Body of pancreas (tissue), 4 donors: Measurements from ENCODE around the gene S100Z.

Source experiments
- POLR2A ChIP-seq, 3 donors: fragments of 450-650 bp; IDR thresholded peaks; one replicate each; pipeline ENCODE4 v1.6.1; 2016; ENCODE audit warnings: antibody characterized with exemption in 3 of 3, mild to moderate bottlenecking in 2 of 3
- TF ChIP-seq, protein P1 (sequence below), 7 experiments: fragments of 450-650 bp in 4 of 7; fragments of 200-600 bp in 3 of 7; sonication (generic) in 3 of 7; IDR thresholded peaks; one replicate each; pipeline ENCODE4 v1.5.1; 2016 to 2019; ENCODE audit warnings: antibody characterized with exemption in 7 of 7

DNA sequence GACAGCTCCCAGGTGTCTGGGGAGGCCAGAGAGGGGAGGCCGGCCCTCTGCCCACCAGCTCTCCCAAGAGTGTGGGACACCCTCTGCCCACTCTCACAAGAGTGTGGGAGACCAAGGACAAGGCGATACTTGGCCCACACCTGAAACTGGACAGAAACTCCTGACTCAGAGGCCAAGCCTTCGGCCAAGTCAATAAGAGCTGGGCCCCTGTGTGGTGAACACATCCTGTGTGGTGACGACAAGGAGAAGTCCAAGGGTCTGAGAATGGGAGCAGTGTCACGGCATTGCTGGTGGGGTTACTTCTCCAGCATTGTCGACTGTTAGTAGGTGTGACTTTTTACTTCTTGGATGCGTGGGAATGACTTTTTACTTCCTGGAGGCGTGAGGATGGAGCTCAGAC, 45.5 kb upstream of the S100Z start:
- TF ChIP-seq, protein P1, sequence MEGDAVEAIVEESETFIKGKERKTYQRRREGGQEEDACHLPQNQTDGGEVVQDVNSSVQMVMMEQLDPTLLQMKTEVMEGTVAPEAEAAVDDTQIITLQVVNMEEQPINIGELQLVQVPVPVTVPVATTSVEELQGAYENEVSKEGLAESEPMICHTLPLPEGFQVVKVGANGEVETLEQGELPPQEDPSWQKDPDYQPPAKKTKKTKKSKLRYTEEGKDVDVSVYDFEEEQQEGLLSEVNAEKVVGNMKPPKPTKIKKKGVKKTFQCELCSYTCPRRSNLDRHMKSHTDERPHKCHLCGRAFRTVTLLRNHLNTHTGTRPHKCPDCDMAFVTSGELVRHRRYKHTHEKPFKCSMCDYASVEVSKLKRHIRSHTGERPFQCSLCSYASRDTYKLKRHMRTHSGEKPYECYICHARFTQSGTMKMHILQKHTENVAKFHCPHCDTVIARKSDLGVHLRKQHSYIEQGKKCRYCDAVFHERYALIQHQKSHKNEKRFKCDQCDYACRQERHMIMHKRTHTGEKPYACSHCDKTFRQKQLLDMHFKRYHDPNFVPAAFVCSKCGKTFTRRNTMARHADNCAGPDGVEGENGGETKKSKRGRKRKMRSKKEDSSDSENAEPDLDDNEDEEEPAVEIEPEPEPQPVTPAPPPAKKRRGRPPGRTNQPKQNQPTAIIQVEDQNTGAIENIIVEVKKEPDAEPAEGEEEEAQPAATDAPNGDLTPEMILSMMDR (IDR thresholded peaks at IDR 0.05) = no peak
- no peak for TF ChIP-seq POLR2A (IDR thresholded peaks at IDR 0.05)
